OCI-M1 (cell line): Measurements from ENCODE around the gene PCDHGC4.
A peak's percentile ranks its signal among the peaks of the same experiment; 100 is the strongest.

Source experiments
- DNase-seq: peaks from one replicate; lab custom pipeline; 2025; lab: John Stamatoyannopoulos, UW

PCDHGC4 gene

GRCh38 chr5:141484641-141485311 is at the start of gene PCDHGC4:
TSS of gene PCDHGC4 (plus strand) at chr5:141485030. CDS start at chr5:141485174, 144 bp downstream.
- no peak for DNase-seq

DNA sequence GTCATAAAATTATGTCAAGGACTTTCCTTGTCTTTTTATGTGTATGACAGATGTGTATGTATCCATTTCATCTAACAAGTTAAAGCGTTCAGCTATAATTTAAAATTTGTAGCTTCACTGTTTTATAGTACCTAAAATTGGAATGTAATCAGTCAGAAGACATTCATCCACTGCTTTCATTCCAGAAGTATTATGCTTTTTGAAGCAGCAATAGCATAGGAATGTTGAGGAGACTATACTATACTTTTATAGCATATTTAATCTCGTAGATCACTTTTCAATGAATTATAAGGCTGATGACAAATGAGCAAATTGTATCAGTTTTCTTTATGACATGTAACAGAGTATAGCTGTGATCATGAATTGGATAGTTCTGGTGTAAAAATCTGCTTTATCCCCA is 47.6 kb upstream of the PCDHGC4 start:
- DNase-seq, result no peak

DNA sequence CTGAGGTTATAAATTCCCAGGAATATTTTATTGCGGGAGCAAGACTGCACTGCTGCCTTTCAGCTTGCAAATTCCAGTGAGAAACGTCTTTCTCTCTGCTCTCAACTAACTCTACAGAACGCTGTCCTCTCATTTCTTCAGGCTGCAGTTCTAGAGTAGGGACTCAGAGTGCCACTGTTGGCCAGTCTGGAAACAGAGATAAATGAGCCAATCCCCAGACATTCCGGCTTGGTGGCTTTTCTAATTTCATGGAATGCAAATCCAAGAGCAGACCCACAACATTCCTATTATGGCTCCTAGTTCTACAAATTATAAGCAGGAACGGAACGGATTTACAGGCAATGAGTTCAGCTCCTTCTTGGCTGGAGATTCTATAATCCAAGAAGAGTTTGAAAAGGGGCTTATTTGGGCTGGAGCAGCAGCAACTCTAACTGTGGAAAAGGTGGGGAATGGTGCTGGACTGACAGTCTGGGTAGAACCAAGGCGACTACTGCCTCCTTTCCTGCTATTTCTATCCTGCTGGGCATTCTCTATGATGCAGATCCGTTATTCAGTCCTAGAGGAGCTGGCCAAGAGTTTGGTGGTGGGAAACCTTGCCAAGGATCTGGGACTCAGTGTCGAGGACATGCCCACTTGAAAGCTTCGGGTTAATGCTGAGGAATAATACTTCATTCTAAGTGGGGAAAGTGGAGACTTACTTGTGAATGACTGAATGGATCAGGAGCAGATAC is 45.3 kb upstream of the PCDHGC4 start:
- DNase-seq, result no peak

GRCh38 chr5:141440341-141440740 is 44.5 kb upstream of the PCDHGC4 start:
- DNase-seq, result no peak

- no peak for DNase-seq
Measured at GRCh38 chr5:141441571-141442170, 43.2 kb upstream of the PCDHGC4 start.

- no peak for DNase-seq
Measured at GRCh38 chr5:141465351-141465750, 19.5 kb upstream of the PCDHGC4 start.

DNA sequence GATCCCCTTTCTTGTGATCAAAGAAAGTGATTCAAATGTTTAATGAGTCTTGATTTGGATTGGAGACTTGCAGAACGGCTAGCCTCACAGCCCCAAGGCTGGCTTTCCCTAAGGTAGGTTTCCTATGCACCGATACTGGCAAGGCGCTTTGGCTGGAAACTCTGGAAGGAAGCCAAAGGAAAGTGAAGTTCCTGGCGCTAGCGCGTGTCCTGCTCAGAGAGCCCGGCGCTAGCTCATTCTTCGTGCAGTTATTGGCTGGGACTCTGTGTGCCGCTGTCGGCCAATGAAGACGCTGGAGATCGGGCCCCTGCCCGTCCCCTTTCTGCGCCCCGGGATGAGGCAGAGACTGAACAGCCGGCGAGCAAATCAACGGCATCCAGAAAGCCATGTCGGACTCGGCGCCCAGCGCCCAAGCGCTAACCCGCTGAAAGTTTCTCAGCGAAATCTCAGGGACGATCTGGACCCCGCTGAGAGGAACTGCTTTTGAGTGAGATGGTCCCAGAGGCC is 9.2 kb upstream of the PCDHGC4 start, which contains the start of gene PCDHGC3:
PCDHGC3 (plus strand) TSS at position 342 of the 507 bp plus-strand sequence; CDS start at position 493, 151 bp downstream.
- peak; percentile 62 for DNase-seq

DNA sequence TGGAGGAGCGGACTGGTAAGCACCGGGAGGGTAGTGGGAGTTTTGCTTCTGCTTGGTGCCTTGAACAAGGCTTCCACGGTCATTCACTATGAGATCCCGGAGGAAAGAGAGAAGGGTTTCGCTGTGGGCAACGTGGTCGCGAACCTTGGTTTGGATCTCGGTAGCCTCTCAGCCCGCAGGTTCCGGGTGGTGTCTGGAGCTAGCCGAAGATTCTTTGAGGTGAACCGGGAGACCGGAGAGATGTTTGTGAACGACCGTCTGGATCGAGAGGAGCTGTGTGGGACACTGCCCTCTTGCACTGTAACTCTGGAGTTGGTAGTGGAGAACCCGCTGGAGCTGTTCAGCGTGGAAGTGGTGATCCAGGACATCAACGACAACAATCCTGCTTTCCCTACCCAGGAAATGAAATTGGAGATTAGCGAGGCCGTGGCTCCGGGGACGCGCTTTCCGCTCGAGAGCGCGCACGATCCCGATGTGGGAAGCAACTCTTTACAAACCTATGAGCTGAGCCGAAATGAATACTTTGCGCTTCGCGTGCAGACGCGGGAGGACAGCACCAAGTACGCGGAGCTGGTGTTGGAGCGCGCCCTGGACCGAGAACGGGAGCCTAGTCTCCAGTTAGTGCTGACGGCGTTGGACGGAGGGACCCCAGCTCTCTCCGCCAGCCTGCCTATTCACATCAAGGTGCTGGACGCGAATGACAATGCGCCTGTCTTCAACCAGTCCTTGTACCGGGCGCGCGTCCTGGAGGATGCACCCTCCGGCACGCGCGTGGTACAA is 8.5 kb upstream of the PCDHGC4 start:
- no peak for DNase-seq

- no peak for DNase-seq
Measured at GRCh38 chr5:141477044-141477575, 7.7 kb upstream of the PCDHGC4 start.

- no peak for DNase-seq
Measured at GRCh38 chr5:141477815-141478214, 7.0 kb upstream of the PCDHGC4 start.

- no peak for DNase-seq
Measured at GRCh38 chr5:141478321-141478945, 6.4 kb upstream of the PCDHGC4 start.

- no peak for DNase-seq
Measured at GRCh38 chr5:141479776-141480175, 5.1 kb upstream of the PCDHGC4 start.

- DNase-seq, result no peak
Measured at GRCh38 chr5:141483902-141484301, 928 bp upstream of the PCDHGC4 start.

GRCh38 chr5:141484310-141484640 is 555 bp upstream of the PCDHGC4 start:
- DNase-seq, result no peak

GRCh38 chr5:141485321-141486055 is 658 bp downstream of the PCDHGC4 start:
- DNase-seq, result no peak

GRCh38 chr5:141486091-141486490 is 1.3 kb downstream of the PCDHGC4 start:
- no peak for DNase-seq

DNA sequence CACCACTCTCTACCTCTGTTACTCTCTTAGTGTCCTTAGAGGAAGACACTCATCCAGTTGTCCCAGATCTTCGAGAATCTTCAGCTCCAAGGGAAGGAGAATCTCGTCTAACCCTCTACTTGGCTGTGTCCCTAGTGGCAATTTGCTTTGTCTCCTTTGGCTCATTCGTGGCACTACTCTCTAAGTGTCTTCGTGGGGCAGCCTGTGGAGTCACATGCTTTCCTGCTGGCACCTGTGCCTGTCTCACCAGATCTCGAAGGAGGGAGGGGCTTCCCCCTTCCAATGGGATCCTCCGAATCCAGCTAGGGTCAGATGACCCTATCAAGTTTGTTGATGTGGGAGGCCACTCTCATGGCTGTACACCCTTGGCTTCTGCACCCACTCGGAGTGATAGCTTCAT is 2.3 kb downstream of the PCDHGC4 start:
- DNase-seq, result no peak

DNA sequence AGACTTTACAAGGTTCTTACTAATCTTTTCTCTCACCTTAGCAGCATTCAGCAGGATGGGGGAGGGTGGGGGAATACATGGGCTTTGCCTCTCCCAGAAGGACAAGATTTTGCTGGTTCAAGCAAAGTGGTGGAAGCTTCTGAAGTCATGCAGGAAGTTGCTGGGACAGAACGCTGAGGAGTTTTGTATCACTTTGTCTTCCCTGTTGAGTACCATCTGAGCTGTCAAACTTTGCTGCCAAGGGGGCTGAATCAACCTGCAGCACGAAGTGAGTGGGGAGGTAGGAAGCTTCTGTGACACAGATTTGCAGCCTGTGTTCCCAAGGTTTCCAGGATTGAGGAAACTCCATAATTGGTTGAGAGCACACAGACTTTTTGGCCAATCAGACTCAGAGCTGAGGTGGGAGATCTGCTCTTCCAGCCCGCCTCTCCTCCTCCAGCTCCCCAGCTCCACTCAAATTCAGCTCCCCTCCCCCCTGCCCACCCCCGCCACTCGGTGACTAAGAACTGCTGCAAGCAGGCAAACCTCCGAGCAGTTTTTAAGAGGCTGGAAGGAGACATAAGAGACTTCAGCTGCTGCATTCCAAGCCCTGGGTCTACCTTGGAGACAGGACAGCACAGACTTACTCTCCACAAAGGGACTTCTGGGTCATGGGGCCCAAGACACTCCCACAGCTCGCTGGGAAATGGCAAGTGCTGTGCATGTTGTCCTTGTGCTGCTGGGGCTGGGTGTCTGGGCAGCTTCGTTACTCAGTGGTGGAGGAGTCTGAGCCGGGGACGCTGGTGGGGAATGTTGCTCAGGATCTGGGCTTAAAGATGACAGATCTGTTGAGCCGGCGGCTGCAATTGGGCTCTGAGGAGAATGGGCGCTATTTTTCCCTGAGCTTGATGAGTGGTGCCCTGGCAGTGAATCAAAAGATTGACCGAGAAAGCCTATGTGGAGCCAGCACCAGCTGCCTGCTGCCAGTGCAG is 4.0 kb downstream of the PCDHGC4 start, which contains the start of gene PCDHGC5:
PCDHGC5 (plus strand) TSS at position 491 of the 971 bp plus-strand sequence; CDS start at position 651, 160 bp downstream.
- no peak for DNase-seq

DNA sequence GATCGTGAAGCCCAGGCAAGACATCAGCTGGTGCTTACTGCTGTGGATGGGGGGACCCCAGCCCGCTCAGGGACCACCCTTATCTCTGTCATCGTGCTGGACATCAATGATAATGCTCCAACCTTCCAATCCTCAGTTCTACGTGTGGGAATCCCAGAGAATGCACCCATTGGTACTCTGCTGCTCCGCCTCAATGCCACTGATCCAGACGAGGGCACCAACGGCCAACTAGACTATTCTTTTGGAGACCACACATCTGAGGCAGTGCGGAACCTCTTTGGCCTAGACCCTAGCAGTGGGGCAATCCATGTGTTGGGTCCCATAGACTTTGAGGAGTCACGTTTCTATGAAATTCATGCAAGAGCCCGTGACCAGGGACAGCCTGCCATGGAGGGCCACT is 5.0 kb downstream of the PCDHGC4 start:
- DNase-seq, result no peak
